ENCODE measurements around the gene ARRDC2. TPM values are rescaled to one million over a fixed set of nuclear protein-coding genes. Genes with fewer than 3 reads are reported as not detected.

ARRDC2 gene
- total RNA-seq, 1 experiment from 2014 or later: 27.7 TPM

DNA sequence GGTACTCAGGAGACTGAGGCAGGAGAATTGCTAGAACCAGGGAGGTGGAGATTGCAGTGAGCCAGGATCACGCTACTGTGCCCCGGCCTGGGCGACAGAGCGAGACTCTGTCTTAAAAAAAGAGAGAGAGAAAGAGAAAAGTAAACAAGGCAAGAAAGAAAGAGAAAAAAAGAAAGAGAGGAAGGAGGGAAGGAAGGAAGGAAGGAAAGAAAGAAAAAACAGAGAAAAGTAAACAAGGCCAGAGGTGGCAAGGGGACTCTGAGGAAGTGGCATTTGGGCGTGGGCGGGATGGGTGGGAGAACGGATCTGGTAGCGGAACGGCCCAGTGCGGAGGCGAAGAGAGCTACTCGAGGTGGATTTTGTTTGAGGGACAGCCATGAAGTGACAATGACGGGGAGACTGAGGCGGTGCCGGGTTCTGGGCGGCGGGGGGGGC is 7.5 kb upstream of the ARRDC2 start:
- CTCF ChIA-PET: interaction anchor here (0.6 to 1.1 kb wide), 4 partner anchors 52 to 167 kb away, joined by 3 to 31 read pairs (median 6); partner anchors contain the start of gene CCDC124
- peak; percentile 13 for ATAC-seq

DNA sequence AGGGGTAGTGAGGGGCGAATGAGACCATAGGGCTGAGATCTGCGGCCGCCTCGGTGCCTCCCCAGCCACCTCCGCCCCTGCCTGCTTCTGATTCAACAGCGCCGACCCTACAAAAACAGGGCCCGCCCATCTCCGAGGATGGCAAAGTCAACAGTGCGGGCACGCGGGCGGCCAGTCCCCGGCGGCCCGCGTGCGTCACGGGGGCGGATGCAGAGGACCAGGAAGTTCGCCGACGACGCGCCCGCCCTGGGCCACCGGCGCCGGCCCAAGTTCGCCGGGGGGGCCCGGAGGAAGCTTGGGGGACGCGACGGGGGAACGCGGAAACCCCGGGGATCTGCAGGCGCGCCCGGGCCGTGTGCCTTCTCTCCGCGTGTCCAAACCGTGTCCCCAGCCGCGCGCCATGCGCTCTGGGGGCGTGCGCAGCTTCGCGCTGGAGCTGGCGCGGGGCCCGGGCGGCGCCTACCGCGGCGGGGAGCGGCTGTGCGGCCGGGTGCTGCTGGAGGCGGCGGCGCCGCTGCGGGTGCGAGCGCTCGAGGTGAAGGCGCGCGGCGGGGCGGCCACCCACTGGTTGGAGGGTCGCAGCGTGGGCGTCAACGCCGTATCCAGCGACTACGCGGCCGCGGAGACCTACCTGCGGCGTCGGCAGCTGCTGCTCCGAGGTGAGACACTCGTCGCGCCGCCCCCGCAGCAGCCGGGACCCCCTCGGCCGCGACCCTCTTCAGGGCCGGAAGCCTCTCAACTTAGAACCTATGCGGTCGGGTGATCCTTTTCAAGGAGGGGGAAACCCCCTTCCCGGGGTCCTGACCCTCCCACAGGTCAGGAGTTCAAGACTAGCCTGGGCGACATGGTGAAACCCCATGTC is 6.8 kb upstream of the ARRDC2 start:
- Histone ChIP-seq H3F3A (ENCODE audit: low read length, unreplicated experiment) (peaks cover 6% of the 10 kb centered on the region), H3K4me3 (ENCODE audit: low read length) (peak overlapping the region; percentile 98), H3K79me2 (ENCODE audit: low read length) (peaks cover 21% of the 10 kb centered on the region), H2AFZ (ENCODE audit: low read length) (peak overlapping the region; percentile 65; the same call in 1 of the 2 replicates), H3K27me3 (ENCODE audit: low read length) (no peaks in the 10 kb centered on the region), H3K9me2 (replicated peaks; ENCODE audit: low read length) (no peaks in the 10 kb centered on the region), H3K36me3 (ENCODE audit: low read depth, low read length) (no peaks in the 10 kb centered on the region), H3K4me2 (ENCODE audit: low read length) (peak overlapping the region; percentile 100), H3K9ac (ENCODE audit: low read length) (peak overlapping the region; percentile 88), H4K20me1 (ENCODE audit: low read length) (no peaks in the 10 kb centered on the region), H3K27ac (ENCODE audit: low read length) (peak overlapping the region; percentile 76), H3K9me3 (ENCODE audit: low read length) (no peaks in the 10 kb centered on the region), H3K4me1 (ENCODE audit: insufficient read depth, low read length) (peaks cover 20% of the 10 kb centered on the region)
- ATAC-seq: peak; percentile 75
- peak; percentile 92 for DNase-seq
- ChIA-PET CTCF (interaction anchor here (0.6 to 1.1 kb wide), 3 partner anchors 53 to 166 kb away, joined by 3 to 9 read pairs (median 3); partner anchors contain the start of gene CCDC124), POLR2A (ENCODE audit: unreplicated experiment) (interaction anchor here (0.6 kb wide), 2 partner anchors 140 to 1677 kb away, joined by 3 to 4 read pairs; partner anchors contain the start of gene KLF2)
- TF ChIP-seq CTCF (conservative IDR thresholded peaks at IDR 0.05; ENCODE audit: low read depth, low read length) (no peak), EZH2phosphoT487 (IDR thresholded peaks at IDR 0.05; ENCODE audit: borderline replicate concordance, low read length) (peak; percentile 92), EZH2 (IDR thresholded peaks at IDR 0.05; ENCODE audit: low read length, unreplicated experiment) (no peak)
- intact Hi-C loops (cut with micrococcal nuclease): no loop called here
- no TSS peak for BruUV-seq (replicated peaks)

More for the DNA sequence above, 7.5 kb upstream of the ARRDC2 start:
- intact Hi-C loops (cut with micrococcal nuclease): no loop called here
- peaks cover 21% of the 10 kb centered on the region for H3K79me2 ChIP-seq (ENCODE audit: low read length)
- H3K9ac ChIP-seq (ENCODE audit: low read length): peak overlapping the region; percentile 33; the same call in 1 of the 2 replicates
- H3K27me3 ChIP-seq (ENCODE audit: low read length): no peaks in the 10 kb centered on the region
- H3K4me3 ChIP-seq (ENCODE audit: low read length): peak overlapping the region; percentile 35; the same call in 1 of the 2 replicates
- peaks cover 20% of the 10 kb centered on the region for H3K4me1 ChIP-seq (ENCODE audit: insufficient read depth, low read length)
- H4K20me1 ChIP-seq (ENCODE audit: low read length): no peaks in the 10 kb centered on the region
- no peaks in the 10 kb centered on the region for H3K36me3 ChIP-seq (ENCODE audit: low read depth, low read length)
- BruUV-seq (replicated peaks): no TSS peak
- peak overlapping the region; percentile 76 for H3K27ac ChIP-seq (ENCODE audit: low read length)
- H3K9me2 ChIP-seq (replicated peaks; ENCODE audit: low read length): no peaks in the 10 kb centered on the region
- peak overlapping the region; percentile 75 for H3K4me2 ChIP-seq (ENCODE audit: low read length)
- TF ChIP-seq CTCF (conservative IDR thresholded peaks at IDR 0.05; ENCODE audit: low read depth, low read length): no peak
- no peak for TF ChIP-seq EZH2 (IDR thresholded peaks at IDR 0.05; ENCODE audit: low read length, unreplicated experiment)
- TF ChIP-seq EZH2phosphoT487 (IDR thresholded peaks at IDR 0.05; ENCODE audit: borderline replicate concordance, low read length): no peak
- peak overlapping the region; percentile 59; the same call in 1 of the 2 replicates for H2AFZ ChIP-seq (ENCODE audit: low read length)
- POLR2A ChIA-PET (ENCODE audit: unreplicated experiment): no interaction called here
- H3K9me3 ChIP-seq (ENCODE audit: low read length): no peaks in the 10 kb centered on the region
- no peak for DNase-seq
- H3F3A ChIP-seq (ENCODE audit: low read length, unreplicated experiment): peaks cover 6% of the 10 kb centered on the region

Data from PC-3 (cell line).